Neural crest cell (in vitro differentiated cells): ENCODE measurements around the gene AKT1. TPM values are rescaled to one million over a fixed set of nuclear protein-coding genes. Genes with fewer than 3 reads are reported as not detected.
A peak's percentile ranks its signal among the peaks of the same experiment; 100 is the strongest.

Experiments used
- DNase-seq: peaks from one replicate; pipeline ENCODE4 v3.0.0; 2021; ENCODE audit warnings: low read depth, mixed read lengths, low spot score
- H3K27ac Mint-ChIP-seq: one replicate; pipeline ENCODE4 v1.8.0; 2021; ENCODE audit warnings: mild to moderate bottlenecking, mixed read lengths; ENCODE audit not compliant: unreplicated experiment
- H3K27me3 Mint-ChIP-seq: 2 replicates; pipeline ENCODE4 v1.8.0; 2021; ENCODE audit warnings: low read depth, mild to moderate bottlenecking, mixed read lengths
- H3K36me3 Mint-ChIP-seq: 2 replicates; pipeline ENCODE4 v1.8.0; 2021; ENCODE audit warnings: low read depth, mild to moderate bottlenecking, mixed read lengths
- H3K4me1 Mint-ChIP-seq: 2 replicates; pipeline ENCODE4 v1.8.0; 2021; ENCODE audit warnings: mixed read lengths
- H3K4me3 Mint-ChIP-seq: one replicate; pipeline ENCODE4 v1.8.0; 2021; ENCODE audit warnings: mild to moderate bottlenecking, mixed read lengths
- H3K9me3 Mint-ChIP-seq: 2 replicates; pipeline ENCODE4 v1.8.0; 2021; ENCODE audit warnings: mixed read lengths
- CTCF ChIP-seq: fragments of 200-600 bp; sonication (generic); conservative IDR thresholded peaks from 2 replicates; pipeline ENCODE4 v1.5.0; 2021; ENCODE audit warnings: antibody characterized with exemption, mild to moderate bottlenecking
- total RNA-seq: library from RNA; stranded (reverse); gene quantifications from 2 replicates; pipeline ENCODE4 v1.2.1, GENCODE V29; 2021

Gene AKT1
- total RNA-seq, 1 donor from 2014 or later: 191 TPM

- Mint-ChIP-seq H3K4me1 (peaks cover 29% of the 10 kb centered on the region), H3K27ac (no peak overlapping the region), H3K27me3 (peaks cover 38% of the 10 kb centered on the region), H3K36me3 (peaks cover 7% of the 10 kb centered on the region), H3K4me3 (peak overlapping the region; percentile 79), H3K9me3 (peaks cover 8% of the 10 kb centered on the region)
- peak; percentile 98 for DNase-seq
- peak; percentile 89 for TF ChIP-seq CTCF
Measured at GRCh38 chr14:104826189-104826860, 30.8 kb upstream of the AKT1 start.

- peaks cover 7% of the 10 kb centered on the region for H3K36me3 Mint-ChIP-seq
- no peak for DNase-seq
- H3K4me3 Mint-ChIP-seq: peak overlapping the region; percentile 79
- H3K27me3 Mint-ChIP-seq: peaks cover 36% of the 10 kb centered on the region
- H3K27ac Mint-ChIP-seq: no peak overlapping the region
- H3K9me3 Mint-ChIP-seq: peaks cover 8% of the 10 kb centered on the region
- H3K4me1 Mint-ChIP-seq: peaks cover 38% of the 10 kb centered on the region
- TF ChIP-seq CTCF: no peak
Measured at GRCh38 chr14:104824353-104824997, 28.9 kb upstream of the AKT1 start.

- no peak overlapping the region for H3K27ac Mint-ChIP-seq
- no peak for TF ChIP-seq CTCF
- peaks cover 36% of the 10 kb centered on the region for H3K27me3 Mint-ChIP-seq
- no peak overlapping the region for H3K4me3 Mint-ChIP-seq
- H3K36me3 Mint-ChIP-seq: peaks cover 7% of the 10 kb centered on the region
- H3K4me1 Mint-ChIP-seq: peaks cover 38% of the 10 kb centered on the region
- DNase-seq: no peak
- H3K9me3 Mint-ChIP-seq: peaks cover 8% of the 10 kb centered on the region
Measured at GRCh38 chr14:104822821-104823615, 27.5 kb upstream of the AKT1 start.

GRCh38 chr14:104821971-104822608 lies 26.5 kb upstream of the AKT1 start:
- TF ChIP-seq CTCF: no peak
- Mint-ChIP-seq H3K4me3 (peak overlapping the region; percentile 38), H3K27ac (no peak overlapping the region), H3K9me3 (peaks cover 8% of the 10 kb centered on the region), H3K27me3 (peaks cover 32% of the 10 kb centered on the region), H3K4me1 (peaks cover 28% of the 10 kb centered on the region), H3K36me3 (peaks cover 7% of the 10 kb centered on the region)
- DNase-seq: no peak

- peaks cover 32% of the 10 kb centered on the region for H3K4me1 Mint-ChIP-seq
- no peak for DNase-seq
- peak overlapping the region; percentile 66 for H3K4me3 Mint-ChIP-seq
- no peak for TF ChIP-seq CTCF
- peaks cover 7% of the 10 kb centered on the region for H3K36me3 Mint-ChIP-seq
- peaks cover 8% of the 10 kb centered on the region for H3K9me3 Mint-ChIP-seq
- H3K27ac Mint-ChIP-seq: no peak overlapping the region
- H3K27me3 Mint-ChIP-seq: peaks cover 29% of the 10 kb centered on the region
Measured at GRCh38 chr14:104821229-104821945, 25.8 kb upstream of the AKT1 start.
